Stimulated activated naive B cell treated with anti-CD40 and anti-IgM and Interleukin-4, amounts not matched to agents 10 μg/mL and 1 μg/mL and 100 μg/mL, for 72 hours (primary cell): ENCODE data around the gene RIMBP3C.
"Not testable (repeated sequence)": the region's sequence is repeated elsewhere in the genome, so short reads cannot be mapped to it uniquely, and the experiment has no call there.

Experiments
- ATAC-seq, 2 donors: fragments of 150-1000 bp; cut with Tn5 transposase; replicated peaks; 2 replicates each; pipeline ENCODE4 v1.10.0; 2021; ENCODE audit warnings: moderate library complexity in 1 of 2
- DNase-seq: peaks from one replicate; pipeline ENCODE4 v3.0.0; 2021
- H3K27ac Mint-ChIP-seq: one replicate; pipeline ENCODE4 v1.8.0; 2022; ENCODE audit warnings: mild to moderate bottlenecking, mixed read lengths
- H3K27me3 Mint-ChIP-seq, 2 donors: one replicate each; pipeline ENCODE4 v1.8.0; 2022; ENCODE audit warnings: mixed read lengths in 2 of 2
- H3K36me3 Mint-ChIP-seq, 2 donors: one replicate each; pipeline ENCODE4 v1.8.0; 2022; ENCODE audit warnings: mixed read lengths in 2 of 2, mild to moderate bottlenecking in 1 of 2
- H3K4me1 Mint-ChIP-seq, 2 donors: one replicate each; pipeline ENCODE4 v1.8.0; 2022; ENCODE audit warnings: mixed read lengths in 2 of 2, mild to moderate bottlenecking in 1 of 2
- H3K4me3 Mint-ChIP-seq, 2 donors: one replicate each; pipeline ENCODE4 v1.8.0; 2022; ENCODE audit warnings: mild to moderate bottlenecking in 2 of 2, mixed read lengths in 2 of 2, moderate library complexity in 1 of 2
- H3K9me3 Mint-ChIP-seq, 2 donors: one replicate each; pipeline ENCODE4 v1.8.0; 2022; ENCODE audit warnings: mixed read lengths in 2 of 2, mild to moderate bottlenecking in 1 of 2

The RIMBP3C gene

DNA sequence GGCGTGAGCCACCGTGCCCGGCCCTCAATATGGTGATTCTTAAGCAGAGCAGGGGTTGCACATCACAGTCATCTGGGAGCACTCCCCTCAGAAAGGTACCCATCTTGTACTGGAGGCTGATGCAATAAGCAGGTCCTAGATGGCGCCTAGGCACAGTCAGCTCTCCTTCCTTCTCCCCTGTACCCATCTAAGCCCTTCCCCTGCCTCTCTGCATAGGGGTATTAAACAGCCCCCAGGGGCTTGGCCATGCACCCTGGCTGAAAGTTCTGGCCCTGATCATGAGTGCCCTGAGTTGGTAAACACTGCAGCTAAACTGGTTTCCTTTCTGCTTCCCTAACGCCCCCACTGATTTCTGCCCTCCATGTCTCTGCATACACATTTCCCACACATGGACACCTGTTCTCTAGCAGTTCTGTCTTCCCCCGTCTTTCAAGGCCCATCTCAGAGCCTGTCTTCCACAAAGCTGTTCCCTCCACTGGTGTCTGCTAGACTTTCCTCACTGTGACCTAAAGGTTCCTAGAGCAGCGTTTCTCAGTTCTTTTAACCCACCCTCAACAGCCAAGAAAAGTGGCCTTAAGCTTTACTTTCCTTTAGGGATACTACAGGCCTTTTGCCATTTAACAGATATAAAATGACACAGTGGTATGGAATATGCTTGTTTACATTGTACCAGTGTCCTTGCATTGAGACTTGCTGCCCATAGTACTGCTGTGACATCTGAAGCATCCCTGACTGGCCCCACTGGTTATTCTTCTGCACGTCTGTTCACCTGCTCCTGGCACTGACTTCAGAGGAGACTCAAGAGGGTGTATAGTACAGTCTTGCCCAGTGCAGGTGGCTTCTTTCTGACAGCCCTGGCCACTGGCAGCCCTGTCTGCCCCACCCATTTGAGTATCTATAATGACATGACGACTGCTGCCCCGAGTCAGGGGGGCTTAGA is 31.8 kb upstream of the RIMBP3C start:
- ATAC-seq (no peak), DNase-seq (no peak)
- Mint-ChIP-seq H3K4me1 (peaks cover 33 to 66% of the 10 kb centered on the region in 2 donors), H3K4me3 (no peak overlapping the region), H3K36me3 (peaks cover 9 to 24% of the 10 kb centered on the region in 2 donors), H3K9me3 (no peaks in the 10 kb centered on the region), H3K27ac (peak overlapping the region; percentile 68), H3K27me3 (no peaks in the 10 kb centered on the region)

DNA sequence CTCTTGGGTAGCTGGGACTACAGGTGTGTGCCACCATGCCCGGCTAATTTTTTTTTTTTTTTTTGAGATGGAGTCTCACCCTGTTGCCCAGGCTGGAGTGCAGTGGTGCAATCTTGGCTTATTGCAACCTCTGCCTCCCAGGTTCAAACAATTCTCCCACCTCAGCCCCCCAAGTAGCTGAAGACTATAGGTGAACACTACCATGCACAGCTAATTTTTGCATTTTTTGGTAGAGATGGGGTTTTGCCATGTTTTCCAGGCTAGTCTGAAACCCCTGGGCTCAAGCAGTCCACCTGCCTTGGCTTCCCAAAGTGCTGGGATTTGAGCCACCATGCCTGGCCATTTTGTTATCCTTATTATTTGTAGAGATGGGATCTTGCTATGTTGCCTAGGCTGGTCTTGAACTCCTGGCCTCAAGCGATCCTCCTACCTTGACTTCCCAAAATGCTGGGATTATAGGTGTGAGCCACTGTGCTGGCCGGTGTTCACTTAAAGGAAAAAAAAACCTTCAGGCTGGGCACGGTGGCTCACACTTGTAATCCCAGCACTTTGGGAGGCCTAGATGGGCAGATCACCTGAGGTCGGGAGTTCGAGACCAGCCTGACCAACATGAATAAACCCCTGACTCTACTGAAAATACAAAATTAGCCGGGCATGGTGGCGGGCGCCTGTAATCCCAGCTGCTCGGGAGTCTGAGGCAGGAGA is 29.9 kb upstream of the RIMBP3C start:
- H3K27me3 Mint-ChIP-seq, H3K9me3 Mint-ChIP-seq, ATAC-seq, DNase-seq, H3K27ac Mint-ChIP-seq, H3K4me3 Mint-ChIP-seq: not testable (repeated sequence)
- peaks cover 24 to 30% of the 10 kb centered on the region in 2 donors for H3K36me3 Mint-ChIP-seq
- peaks cover 34 to 65% of the 10 kb centered on the region in 2 donors for H3K4me1 Mint-ChIP-seq

DNA sequence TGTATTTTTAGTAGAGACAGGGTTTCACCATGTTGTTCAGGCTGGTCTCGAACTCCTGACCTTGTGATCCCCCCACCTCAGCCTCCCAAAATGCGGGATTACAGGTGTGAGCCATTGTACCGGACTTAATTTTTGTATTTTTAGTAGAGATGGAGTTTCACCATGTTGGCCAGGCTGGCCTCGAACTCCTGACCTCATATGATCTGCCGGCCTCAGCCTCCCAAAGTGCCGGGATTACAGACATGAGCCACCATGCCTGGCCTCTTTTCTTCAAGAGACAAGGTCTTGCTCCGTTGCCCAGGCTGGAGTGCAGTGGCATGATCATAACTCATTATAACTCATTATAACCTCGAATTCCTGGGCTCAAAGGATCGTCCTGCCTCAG is 29.4 kb upstream of the RIMBP3C start:
- not testable (repeated sequence) for H3K27ac Mint-ChIP-seq, H3K27me3 Mint-ChIP-seq, H3K4me3 Mint-ChIP-seq, DNase-seq, ATAC-seq, H3K9me3 Mint-ChIP-seq
- H3K4me1 Mint-ChIP-seq, result peaks cover 34 to 67% of the 10 kb centered on the region in 2 donors
- H3K36me3 Mint-ChIP-seq, result peaks cover 21 to 28% of the 10 kb centered on the region in 2 donors

DNA sequence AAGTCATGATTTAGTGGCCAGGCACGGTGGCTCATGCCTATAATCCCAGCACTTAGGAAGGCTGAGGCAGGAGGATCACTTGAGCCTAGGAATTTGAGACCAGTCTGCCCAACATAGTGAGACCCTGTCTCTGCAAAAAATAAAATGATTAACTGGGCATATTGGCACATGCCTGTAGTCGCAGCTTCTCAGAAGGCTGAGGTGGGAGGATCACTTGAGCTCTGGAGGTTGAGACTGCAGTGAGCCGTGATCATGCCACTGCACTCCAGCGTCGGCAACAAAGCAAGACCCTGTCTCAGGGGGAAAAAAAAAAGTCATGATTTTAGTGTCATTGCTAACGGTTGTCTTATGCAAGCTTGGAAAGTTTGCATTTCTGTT is 28.2 kb upstream of the RIMBP3C start:
- no peak for DNase-seq
- Mint-ChIP-seq H3K4me3 (no peak overlapping the region), H3K27me3 (no peaks in the 10 kb centered on the region), H3K9me3 (no peaks in the 10 kb centered on the region), H3K4me1 (peaks cover 30 to 63% of the 10 kb centered on the region in 2 donors), H3K27ac (no peak overlapping the region), H3K36me3 (peaks cover 18 to 24% of the 10 kb centered on the region in 2 donors)
- ATAC-seq, result no peak

DNA sequence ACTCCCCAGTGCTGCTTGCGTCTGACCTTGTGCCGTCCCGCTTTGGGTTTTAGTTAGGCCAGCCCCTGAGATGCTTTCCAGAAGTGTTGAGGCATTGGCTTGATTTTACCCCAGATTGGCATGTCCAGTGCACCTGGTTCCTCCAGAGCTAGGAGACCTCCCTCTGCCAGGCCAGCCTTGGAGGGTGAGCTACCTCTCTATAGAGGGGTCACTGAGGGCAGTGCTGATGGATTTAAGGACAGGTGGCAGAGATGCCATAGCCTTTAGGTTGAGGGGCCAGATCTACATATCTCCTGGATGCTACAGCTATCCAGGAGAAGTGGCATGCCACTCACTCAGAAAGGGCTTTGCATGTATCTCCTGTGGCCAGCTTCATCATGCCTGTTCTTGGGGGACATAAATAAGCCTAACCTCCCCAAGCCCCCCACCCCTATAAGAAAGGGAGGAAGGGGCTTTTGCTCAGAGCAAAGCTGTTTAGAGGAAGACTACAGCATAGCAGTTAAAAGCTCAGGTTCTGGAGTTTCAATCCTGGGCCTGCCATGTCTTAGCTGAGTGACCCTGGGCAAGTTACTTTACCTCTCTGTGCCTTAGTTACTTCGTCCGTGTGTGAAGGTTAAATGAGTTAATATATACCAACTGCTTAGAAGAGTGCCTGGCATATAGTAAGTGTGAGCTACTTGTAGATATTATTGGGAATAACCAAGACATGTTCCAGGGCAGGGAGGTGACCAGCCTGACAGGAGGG is 22.7 kb upstream of the RIMBP3C start:
- Mint-ChIP-seq H3K27me3 (no peaks in the 10 kb centered on the region), H3K27ac (no peak overlapping the region), H3K9me3 (no peaks in the 10 kb centered on the region), H3K4me3 (no peak overlapping the region), H3K4me1 (peaks cover 50 to 85% of the 10 kb centered on the region in 2 donors), H3K36me3 (peaks cover 28 to 34% of the 10 kb centered on the region in 2 donors)
- ATAC-seq (no peak), DNase-seq (no peak)

DNA sequence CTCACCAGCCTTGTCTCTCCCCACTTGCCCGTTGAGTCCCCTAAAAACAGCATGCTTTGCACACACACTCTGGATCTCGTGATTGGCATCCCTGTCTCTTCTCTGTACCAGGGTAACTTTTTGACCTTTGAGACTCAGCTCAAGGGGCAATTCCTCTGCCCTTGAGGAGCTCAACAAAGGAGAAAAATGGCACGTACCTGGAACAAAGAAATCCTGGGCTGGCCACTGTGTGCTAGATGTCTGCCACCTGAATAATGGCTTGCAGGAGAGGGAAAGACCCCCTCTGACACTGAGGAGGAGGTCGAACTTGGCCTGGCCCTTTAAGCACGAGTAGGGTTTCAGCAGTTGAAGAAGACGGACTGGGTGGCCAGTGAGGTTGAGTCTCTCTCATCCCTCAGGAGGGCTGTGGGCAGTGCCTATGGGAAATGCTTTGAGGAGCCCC is 22.1 kb upstream of the RIMBP3C start:
- H3K4me3 Mint-ChIP-seq, result no peak overlapping the region
- peaks cover 28 to 29% of the 10 kb centered on the region in 2 donors for H3K36me3 Mint-ChIP-seq
- ATAC-seq, result no peak
- DNase-seq, result no peak
- peaks cover 49 to 86% of the 10 kb centered on the region in 2 donors for H3K4me1 Mint-ChIP-seq
- no peak overlapping the region for H3K27ac Mint-ChIP-seq
- no peaks in the 10 kb centered on the region for H3K9me3 Mint-ChIP-seq
- H3K27me3 Mint-ChIP-seq, result no peaks in the 10 kb centered on the region

DNA sequence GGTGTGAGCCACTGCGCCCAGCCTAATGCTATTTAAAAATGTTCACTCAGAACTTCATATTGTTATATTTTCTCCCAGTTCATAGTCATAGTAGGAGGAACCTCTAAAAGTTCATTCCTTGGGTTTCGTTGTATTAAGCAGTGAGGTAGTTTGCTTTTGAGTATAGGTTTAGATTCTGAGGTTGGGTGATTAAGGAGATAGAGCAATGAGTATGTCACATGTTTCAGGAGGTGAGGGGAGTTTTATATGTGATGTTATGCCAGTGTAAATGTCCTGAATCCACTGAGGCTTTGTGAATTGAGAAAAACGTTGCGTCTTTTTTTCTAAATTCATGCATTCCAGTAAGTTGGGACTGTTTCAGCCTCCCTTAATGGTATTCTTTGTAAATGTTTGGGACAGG is 20.4 kb upstream of the RIMBP3C start:
- Mint-ChIP-seq H3K4me3 (peak overlapping the region in 1 of 2 donors; percentile 11), H3K4me1 (peaks cover 37 to 72% of the 10 kb centered on the region in 2 donors), H3K27me3 (no peaks in the 10 kb centered on the region), H3K36me3 (peaks cover 15 to 21% of the 10 kb centered on the region in 2 donors), H3K9me3 (no peaks in the 10 kb centered on the region), H3K27ac (no peak overlapping the region)
- DNase-seq (no peak), ATAC-seq (no peak)

DNA sequence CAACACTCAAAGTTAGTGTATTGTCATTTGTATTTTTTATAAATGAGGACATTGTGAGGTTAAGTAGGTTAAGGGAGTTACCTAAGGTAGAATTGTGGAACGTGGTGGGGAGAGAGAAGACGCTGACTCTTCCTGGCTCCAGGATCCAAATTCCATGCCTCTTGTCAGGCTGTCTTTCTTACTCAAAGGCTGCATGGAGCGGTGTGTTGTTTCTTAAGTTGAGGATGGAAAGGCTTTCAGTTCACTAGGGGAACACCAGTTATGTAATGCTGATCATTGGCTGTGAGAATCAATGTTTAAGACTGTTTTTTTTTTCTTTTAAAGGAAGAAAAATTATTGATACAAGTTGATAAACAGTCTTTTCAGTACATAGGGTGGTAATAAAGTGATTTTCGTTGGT is 19.1 kb upstream of the RIMBP3C start:
- Mint-ChIP-seq H3K27me3 (no peaks in the 10 kb centered on the region), H3K4me1 (peaks cover 37 to 62% of the 10 kb centered on the region in 2 donors), H3K27ac (no peak overlapping the region), H3K36me3 (peaks cover 12 to 21% of the 10 kb centered on the region in 2 donors), H3K9me3 (no peaks in the 10 kb centered on the region), H3K4me3 (no peak overlapping the region)
- ATAC-seq (no peak), DNase-seq (no peak)

DNA sequence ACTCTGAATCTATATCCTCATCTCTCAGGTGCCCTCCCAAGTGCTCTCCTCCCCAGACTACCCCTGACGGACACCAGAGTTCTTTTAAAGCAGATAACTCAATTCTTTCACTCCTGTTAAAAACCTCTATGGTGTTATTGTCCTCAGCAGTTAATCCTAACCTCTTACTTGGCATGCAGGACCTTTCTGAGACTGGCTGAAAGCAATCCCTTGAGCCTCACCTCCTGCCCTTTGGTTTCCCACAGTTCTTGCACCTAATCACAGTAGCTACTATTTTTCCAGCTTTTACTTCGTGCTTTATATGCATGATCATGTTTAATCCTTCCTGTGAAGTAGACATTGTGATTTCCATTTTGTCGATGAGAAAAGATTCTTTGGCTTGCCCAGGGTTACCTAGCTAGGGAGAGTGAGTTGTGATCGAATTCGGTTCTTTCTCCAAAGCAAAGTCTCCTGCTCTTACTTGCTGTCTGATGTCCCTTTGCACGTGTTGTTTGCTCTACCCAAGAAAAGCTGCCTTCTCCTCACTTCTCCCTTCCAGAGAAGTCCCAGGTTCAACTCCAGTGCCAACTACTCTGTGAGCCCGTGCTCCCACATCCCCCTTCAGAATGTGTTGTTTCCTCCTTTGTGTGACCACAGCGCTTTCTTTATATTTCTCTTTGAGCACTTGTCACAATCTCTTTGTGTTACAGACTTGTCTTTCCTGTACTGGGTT is 18.4 kb upstream of the RIMBP3C start:
- Mint-ChIP-seq H3K36me3 (peaks cover 12 to 21% of the 10 kb centered on the region in 2 donors), H3K4me1 (peaks cover 37 to 57% of the 10 kb centered on the region in 2 donors), H3K27me3 (no peaks in the 10 kb centered on the region), H3K9me3 (no peaks in the 10 kb centered on the region), H3K27ac (peak overlapping the region; percentile 94), H3K4me3 (peak overlapping the region; percentile 92 to 93)
- no peak for DNase-seq
- ATAC-seq, result peak; percentile 25

DNA sequence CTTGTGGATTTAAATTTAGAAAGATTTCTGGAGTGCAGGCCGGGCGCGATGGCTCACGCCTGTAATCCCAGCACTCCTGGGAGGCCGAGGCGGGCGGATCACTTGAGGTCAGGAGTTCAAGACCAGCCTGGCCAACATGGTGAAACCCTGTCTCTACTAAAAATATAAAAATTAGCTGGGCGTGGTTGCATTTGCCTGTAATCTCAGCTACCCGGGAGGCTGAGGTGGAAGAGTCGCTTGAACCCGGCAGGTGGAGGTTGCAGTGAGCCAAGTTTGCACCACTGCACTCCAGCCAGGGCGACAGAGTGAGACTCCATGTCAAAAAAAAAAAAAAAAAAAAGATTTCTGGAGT is 17.8 kb upstream of the RIMBP3C start:
- peaks cover 34 to 51% of the 10 kb centered on the region in 2 donors for H3K4me1 Mint-ChIP-seq
- not testable (repeated sequence) for H3K27me3 Mint-ChIP-seq, H3K9me3 Mint-ChIP-seq, ATAC-seq, DNase-seq
- H3K36me3 Mint-ChIP-seq, result peaks cover 12 to 21% of the 10 kb centered on the region in 2 donors
- H3K27ac Mint-ChIP-seq, result peak overlapping the region; percentile 94
- peak overlapping the region; percentile 92 to 93 for H3K4me3 Mint-ChIP-seq

DNA sequence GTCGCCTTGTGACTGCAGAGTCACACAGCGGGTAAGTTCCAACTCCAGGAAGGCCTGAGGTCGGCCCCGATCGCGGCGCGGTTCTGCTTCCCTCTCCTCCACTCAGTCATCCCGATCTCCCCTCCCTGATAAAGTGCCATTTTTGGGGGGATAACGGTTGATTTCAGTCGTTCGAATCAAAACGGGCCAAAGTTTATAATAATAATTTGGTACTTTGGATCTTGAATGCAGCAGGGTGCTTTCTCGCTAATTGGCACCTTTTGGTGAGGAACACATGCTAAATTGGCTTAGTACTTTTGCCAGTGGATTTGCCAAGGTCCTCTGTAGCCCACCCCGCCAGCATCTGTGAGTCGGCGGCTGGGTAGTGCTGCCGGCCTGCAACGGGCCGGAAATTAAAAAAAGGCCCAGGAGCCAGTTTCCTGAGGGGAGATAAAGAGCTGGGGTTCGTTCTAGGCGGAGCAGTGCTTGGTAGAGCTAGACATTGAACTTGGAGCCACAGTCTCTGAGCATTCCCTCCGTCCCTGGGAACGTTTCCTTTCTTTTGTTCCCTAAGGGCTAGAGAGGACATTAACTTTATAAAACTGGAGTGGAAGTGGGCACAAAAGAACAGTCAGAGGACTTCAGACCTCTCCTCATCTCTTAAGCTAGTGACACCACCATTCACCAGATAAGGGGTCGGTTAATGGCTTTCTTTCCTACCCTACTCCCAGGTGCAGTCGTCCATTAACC is 17.2 kb upstream of the RIMBP3C start:
- Mint-ChIP-seq H3K9me3 (no peaks in the 10 kb centered on the region), H3K27ac (peak overlapping the region; percentile 94), H3K27me3 (no peaks in the 10 kb centered on the region), H3K4me1 (peaks cover 30 to 46% of the 10 kb centered on the region in 2 donors), H3K4me3 (peak overlapping the region; percentile 92 to 93), H3K36me3 (peaks cover 12 to 21% of the 10 kb centered on the region in 2 donors)
- DNase-seq (no peak), ATAC-seq (peak; percentile 43)

DNA sequence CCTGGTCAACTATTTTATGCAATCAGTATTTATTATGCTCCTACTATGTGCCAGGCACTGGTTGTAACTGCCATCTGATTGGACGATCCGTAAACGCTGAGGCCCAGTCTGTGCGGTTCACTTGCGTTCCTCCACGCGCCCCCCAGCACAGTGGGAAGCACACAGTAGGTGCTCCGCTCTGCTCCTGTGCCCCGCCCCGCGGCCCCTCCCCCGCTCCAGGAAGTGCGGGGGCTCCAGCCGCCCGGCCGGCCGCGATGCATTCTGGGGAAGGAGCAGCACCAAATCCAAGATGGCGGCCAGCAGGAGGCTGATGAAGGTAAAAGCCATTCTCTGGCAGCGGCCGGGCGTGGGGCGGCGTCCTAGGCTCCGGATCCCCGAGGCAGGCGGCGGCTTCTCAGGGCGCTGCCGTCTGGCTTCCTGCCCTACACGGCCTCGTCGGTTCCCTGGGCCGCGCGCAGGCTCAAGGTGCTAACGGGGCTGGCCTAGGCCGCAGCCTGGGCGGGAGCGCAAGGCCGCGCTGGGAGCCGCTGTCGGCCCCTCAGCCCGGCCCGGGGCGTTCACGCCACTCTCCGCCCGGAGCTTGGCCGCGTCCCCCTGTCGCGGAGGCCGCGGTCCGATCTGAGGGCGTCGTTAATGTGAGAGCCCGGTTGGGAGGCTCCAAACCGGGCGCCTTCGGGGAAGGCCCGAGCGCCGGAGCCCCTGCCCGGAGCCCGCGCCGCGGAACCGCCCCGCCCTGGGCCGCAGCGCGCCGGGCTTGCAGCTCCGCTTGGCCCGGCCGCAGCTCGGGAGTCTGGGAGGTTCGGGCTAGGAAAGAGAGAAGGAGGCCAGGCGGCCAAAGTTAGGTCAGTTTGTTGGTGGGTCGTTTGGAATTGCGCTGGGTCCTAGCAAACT is 16.4 kb upstream of the RIMBP3C start, which contains the start of gene UBE2L3:
TSS of gene UBE2L3 (plus strand) at position 259 of the 891 bp plus-strand sequence. CDS start at position 290, 31 bp downstream.
- H3K27me3 Mint-ChIP-seq, result no peaks in the 10 kb centered on the region
- peak; percentile 78 for DNase-seq
- peak within 1 kb of the TSS; percentile 92 to 93 for H3K4me3 Mint-ChIP-seq
- no peaks in the 10 kb centered on the region for H3K9me3 Mint-ChIP-seq
- ATAC-seq, result peak; percentile 86 to 89
- peaks cover 6 to 16% of the 10 kb centered on the region in 2 donors for H3K36me3 Mint-ChIP-seq
- H3K4me1 Mint-ChIP-seq, result peaks cover 22 to 38% of the 10 kb centered on the region in 2 donors
- peak within 1 kb of the TSS; percentile 94 for H3K27ac Mint-ChIP-seq
